AG09319 (cell line): Measurements from ENCODE around the gene BCOR.

Source experiments
- DNase-seq: peaks from one replicate; pipeline ENCODE4 v3.0.0-alpha.2; 2010; ENCODE audit warnings: low read depth; ENCODE audit errors: extremely low read depth
- TF ChIP-seq, protein P1 (sequence below): IDR thresholded peaks from 2 replicates; pipeline ENCODE4 v1.5.1; 2011; ENCODE audit warnings: low read depth, mild to moderate bottlenecking, inconsistent platforms, low read length, moderate library complexity

The BCOR gene

GRCh38 chrX:40043895-40044294 lies 53.9 kb downstream of the BCOR start:
- TF ChIP-seq, protein P1, sequence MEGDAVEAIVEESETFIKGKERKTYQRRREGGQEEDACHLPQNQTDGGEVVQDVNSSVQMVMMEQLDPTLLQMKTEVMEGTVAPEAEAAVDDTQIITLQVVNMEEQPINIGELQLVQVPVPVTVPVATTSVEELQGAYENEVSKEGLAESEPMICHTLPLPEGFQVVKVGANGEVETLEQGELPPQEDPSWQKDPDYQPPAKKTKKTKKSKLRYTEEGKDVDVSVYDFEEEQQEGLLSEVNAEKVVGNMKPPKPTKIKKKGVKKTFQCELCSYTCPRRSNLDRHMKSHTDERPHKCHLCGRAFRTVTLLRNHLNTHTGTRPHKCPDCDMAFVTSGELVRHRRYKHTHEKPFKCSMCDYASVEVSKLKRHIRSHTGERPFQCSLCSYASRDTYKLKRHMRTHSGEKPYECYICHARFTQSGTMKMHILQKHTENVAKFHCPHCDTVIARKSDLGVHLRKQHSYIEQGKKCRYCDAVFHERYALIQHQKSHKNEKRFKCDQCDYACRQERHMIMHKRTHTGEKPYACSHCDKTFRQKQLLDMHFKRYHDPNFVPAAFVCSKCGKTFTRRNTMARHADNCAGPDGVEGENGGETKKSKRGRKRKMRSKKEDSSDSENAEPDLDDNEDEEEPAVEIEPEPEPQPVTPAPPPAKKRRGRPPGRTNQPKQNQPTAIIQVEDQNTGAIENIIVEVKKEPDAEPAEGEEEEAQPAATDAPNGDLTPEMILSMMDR: no peak
- no peak for DNase-seq

DNA sequence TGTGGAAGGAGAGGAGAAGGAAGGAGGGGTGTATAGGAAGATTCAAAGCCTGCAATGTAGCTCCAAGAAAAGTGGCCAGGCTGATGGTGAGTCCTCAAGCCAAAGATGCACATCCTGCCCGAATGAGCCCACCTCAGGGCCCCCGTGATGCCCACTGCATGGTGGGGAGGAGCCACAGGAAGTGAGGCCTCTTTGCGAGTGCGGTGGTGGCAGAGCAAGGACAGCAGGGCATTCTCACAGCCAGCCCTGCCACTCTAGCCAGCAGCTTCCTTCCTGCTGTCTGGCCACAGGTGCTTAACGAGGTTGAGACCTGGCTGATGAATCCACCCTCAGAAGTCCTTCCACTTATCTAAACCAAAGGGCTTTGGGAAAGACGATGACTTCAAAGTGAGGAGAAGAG lies 55.8 kb downstream of the BCOR start:
- no peak for DNase-seq
- TF ChIP-seq, protein P1: no peak

DNA sequence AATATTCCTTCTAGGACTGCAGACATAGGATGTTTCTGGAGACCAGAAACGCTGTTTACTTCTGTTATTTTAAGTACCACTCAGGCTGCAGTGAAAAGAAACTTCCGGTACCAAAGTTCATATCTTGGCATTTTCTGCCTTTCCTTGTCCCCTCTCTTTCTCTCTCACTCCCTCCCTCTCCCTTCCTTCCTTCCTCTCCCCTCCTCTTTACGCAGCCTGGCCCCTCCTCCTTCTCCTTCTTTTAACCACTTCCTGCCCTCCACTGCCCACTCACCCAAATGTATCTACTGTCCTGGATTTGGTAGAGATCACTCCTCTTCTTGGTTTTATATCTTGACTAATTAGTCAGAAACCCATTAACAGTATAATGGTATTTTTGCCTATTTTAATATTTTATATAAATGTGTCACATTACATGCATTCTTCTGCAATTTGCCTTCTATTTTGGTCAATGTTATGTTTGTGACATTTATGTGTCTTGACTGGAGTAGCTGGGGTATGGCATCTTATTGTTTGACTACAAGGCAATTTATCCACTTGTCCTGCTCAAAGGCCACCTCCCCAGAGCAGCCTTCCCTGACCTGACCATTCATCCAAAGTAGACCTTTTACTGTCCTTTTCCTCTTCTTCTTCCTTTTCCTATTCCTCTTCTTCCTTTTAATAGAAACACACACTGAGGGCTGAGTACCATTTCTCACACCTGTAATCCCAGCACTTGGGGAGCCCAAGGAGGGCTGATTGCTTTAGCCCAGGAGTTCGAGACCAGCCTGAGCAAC lies 56.9 kb downstream of the BCOR start:
- TF ChIP-seq, protein P1: no peak
- DNase-seq: no peak

DNA sequence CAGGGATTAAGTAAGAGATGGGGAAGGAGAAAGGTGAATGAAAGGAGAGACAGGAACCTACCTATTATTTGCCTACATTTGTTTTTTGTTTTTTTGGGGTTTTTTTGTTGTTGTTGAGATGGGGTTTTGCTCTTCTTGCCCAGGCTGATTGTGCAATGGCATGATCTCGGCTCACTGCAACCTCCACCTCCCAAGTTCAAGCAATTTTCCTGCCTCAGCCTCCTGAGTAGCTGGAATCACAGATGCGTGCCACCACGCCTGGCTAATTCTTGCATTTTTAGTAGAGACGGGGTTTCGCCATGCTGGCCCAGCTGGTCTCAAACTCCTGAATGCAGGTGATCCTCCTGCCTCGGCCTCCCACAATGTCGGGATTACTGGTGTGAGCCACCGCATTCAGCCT lies 57.9 kb downstream of the BCOR start:
- TF ChIP-seq, protein P1: no peak
- no peak for DNase-seq

DNA sequence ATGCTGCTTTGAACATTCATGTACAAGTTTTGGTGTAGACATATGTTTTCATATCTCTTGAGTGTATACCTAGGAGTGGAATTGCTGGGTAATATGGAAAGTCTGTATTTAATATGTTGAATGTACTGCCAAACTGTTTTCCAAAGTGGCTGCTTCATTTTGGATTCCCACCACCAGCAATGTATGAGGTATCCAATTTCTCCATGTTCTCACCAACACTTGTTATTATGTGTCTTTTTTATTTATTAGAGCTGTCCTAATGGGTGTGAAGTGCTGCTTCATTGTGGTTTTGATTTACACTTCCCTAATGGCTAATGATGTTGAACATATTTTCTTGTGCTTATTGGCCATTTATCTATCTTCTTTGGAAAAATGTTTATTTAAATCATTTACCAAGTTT lies 60.4 kb downstream of the BCOR start:
- TF ChIP-seq, protein P1: no peak

GRCh38 chrX:40035726-40036125 lies 62.0 kb downstream of the BCOR start:
- no peak for DNase-seq
- TF ChIP-seq, protein P1: no peak

More for the DNA sequence above, 60.4 kb downstream of the BCOR start:
- no peak for DNase-seq

DNA sequence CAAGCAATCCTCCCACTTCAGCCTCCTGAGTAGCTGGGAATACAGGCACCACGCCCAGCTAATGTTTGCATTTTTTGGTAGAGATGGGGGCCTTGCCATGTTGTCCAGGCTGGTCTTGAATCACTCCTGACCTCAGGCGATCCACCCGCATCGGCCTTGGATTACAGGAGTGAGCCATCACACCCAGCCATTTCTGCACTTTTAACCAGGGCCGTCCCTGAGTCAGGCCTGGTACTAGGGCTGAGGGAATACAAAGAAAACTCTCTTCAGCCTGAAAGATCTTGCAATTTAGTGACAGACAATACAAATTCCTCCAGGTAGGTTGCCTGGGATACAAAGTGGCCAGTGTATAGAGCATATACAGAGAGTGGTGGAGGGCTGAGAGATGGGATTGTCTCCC lies 65.8 kb downstream of the BCOR start:
- TF ChIP-seq, protein P1: no peak
- DNase-seq: no peak
